ENCODE data around the gene CYBA.

CYBA gene

GRCh38 chr16:88662843-88663606, 12.2 kb upstream of the CYBA start, which contains the start of gene MVD:
MVD (minus strand) TSS chr16:88663091; CDS start chr16:88663080, 11 bp downstream.
- DNase-seq (ENCODE audit: low read depth in 2 of 2), result peak; percentile 88 to 95

- no peak for DNase-seq (ENCODE audit: low read depth in 2 of 2)
Observed at GRCh38 chr16:88662222-88662842, 11.5 kb upstream of the CYBA start.

- DNase-seq (ENCODE audit: low read depth in 2 of 2), result no peak
Observed at GRCh38 chr16:88661468-88661867, 10.6 kb upstream of the CYBA start.

- DNase-seq (ENCODE audit: low read depth in 2 of 2), result no peak
Observed at GRCh38 chr16:88659160-88659559, 8.3 kb upstream of the CYBA start.

DNA sequence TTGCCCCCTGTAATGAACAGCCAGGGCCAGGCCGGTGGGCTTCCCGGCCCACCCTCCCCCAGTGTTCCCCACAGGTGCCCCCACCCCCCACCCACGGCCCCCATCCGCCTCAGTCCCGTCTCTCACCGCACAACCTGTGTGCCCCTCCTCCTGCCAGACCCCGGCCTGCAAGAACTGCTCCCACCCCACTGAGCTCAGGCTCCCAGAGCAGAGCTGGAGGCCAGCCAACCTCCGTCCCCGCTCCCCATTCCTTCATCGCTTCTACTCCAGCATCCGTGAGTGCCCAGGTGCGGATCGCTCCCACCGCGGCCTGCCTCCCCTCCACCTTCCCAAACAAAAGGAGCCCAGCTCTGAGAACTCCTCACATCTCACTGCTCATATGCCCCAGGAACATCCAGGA, 7.9 kb upstream of the CYBA start:
- no peak for DNase-seq (ENCODE audit: low read depth in 2 of 2)

GRCh38 chr16:88657371-88657770, 6.5 kb upstream of the CYBA start:
- DNase-seq (ENCODE audit: low read depth in 2 of 2), result no peak

DNA sequence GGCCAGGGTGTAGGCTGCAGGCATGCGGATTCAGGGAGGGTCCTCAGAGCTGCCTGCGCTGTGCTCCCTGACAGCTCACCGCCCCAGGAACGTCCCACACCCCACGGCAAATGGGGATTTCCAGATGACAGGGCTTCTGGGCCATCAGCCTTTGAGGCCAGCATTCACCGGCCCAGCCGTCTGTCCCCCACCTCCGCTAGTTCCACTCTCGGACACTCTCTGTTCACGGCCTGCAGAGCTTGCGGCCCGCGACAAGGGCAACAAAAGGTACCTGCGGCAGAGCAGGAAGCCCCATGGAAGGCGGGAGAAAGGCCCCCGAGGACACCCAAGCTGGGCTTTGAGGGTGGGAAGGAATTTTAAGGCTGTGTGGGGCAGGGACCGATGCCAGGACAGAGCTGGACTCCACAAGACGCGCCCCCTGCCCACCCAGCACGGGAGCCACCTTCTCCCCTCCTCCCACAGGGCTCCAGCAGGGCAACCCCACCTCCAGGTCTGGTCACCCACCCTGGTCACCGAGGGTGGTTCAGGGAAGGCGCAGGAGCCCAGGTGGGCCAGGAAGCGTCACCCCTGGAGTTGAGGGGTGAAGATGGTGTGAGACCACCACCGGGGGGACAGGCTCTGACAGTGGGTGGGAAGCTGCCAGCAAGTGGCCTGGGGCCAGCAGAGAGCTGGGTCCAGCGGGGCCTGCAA, 5.6 kb upstream of the CYBA start:
- DNase-seq (ENCODE audit: low read depth in 2 of 2), result no peak

GRCh38 chr16:88655733-88656281, 5.0 kb upstream of the CYBA start:
- no peak for DNase-seq (ENCODE audit: low read depth in 2 of 2)

DNA sequence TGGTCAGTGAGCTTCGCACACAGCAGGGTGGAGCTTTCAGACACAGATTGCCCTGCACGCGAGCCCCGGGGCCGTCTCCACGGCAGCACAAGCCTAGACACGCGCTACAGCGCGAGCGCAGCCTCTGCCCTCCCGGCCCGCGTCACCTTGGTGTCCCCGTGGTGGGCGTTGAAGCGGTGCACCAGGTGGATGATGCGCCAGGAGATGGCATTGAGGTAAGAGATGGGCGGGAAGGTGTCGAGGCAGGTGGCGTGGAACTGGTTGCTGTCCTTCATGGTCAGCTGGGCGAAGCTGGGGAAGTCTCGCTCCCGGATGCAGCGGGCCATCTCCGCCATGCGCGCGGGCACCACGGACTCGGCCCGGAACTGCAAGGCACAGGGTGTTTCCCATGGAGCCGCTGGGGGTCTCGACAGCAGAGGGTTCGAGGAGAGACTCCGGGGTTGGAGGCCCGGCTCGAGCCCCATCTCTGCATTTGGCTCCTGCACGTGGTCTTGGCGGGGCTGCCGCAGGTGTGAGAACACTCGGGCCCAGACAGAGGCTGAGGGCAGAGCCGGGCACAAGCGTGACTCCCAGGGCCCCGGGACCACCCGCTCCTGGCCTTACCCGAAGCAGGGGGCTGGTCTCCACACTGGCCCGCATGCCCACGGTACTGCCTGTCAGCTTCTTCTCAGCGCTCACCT, 4.3 kb upstream of the CYBA start:
- no peak for DNase-seq (ENCODE audit: low read depth in 2 of 2)

GRCh38 chr16:88654363-88655052, 3.7 kb upstream of the CYBA start:
- no peak for DNase-seq (ENCODE audit: low read depth in 2 of 2)

DNA sequence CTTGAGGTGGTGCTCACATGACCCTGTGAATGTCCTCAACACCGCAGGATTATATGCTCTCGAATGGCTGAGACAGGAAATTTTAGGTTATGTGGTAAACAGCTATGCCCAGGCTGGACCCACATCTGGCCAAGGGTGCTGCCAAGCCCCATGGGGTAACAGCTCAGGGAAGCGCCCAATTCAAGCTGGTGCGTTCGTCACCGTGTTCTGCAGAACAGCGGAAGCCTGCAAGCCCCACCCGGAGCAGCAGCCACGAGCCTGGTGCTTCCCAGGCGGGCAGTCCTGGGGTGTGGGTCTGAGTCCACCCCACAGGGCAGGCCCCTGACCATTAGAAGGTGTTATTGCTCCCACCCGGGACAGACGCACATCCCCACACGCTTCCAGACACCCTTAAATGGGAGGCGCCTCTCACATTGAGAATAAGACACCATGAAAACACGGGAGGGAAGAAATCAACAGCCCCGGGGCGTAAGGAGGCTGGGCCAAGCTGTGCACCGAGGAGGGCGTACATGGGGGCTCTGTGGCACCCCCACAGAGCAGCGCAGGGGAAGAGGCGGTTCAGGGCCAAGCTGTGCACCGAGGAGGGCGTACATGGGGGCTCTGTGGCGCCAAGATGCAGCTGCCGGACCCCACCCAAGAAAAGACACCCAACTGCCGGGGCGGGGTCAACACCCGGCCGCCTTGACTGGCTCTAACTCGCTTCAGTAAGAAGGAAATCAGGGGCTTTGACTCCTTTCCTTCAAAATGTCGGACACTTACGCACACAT, 2.9 kb upstream of the CYBA start:
- DNase-seq (ENCODE audit: low read depth in 2 of 2), result no peak

DNA sequence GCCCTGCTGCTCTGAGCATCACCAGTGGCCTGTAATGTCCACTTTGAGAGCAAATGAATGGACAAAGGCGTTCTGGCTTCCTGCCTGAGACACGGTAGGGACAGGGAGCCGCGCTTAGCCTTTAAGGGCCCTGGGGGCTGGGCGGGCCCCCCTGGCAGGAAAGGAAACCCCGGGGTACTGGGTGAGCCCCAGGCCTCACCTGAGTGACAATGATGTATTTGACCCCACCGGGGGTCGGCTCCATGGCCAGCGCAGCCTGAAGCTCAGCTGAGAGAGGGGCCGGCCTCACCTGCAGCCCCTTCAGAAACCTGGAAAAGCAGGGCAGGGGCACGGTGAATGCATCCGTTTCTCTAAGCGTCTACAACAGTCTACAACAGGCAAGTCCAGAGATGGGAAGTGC, 2.2 kb upstream of the CYBA start:
- DNase-seq (ENCODE audit: low read depth in 2 of 2), result no peak

DNA sequence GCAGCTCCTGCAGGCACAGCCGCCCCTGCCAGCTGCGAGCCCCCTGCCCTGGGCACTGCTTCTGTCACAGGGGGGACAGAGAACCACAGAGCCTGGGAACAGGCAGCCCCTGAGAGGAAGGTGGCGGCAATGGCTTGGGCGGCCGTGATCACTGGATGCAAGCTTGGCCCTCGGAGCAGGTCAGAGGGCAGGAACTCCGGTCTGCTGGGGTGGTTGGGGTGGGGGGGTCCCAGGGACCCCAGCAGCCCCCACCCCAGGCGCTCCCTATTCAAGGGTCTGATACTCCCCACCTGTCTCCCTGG, 1.9 kb upstream of the CYBA start:
- DNase-seq (ENCODE audit: low read depth in 2 of 2), result no peak

DNA sequence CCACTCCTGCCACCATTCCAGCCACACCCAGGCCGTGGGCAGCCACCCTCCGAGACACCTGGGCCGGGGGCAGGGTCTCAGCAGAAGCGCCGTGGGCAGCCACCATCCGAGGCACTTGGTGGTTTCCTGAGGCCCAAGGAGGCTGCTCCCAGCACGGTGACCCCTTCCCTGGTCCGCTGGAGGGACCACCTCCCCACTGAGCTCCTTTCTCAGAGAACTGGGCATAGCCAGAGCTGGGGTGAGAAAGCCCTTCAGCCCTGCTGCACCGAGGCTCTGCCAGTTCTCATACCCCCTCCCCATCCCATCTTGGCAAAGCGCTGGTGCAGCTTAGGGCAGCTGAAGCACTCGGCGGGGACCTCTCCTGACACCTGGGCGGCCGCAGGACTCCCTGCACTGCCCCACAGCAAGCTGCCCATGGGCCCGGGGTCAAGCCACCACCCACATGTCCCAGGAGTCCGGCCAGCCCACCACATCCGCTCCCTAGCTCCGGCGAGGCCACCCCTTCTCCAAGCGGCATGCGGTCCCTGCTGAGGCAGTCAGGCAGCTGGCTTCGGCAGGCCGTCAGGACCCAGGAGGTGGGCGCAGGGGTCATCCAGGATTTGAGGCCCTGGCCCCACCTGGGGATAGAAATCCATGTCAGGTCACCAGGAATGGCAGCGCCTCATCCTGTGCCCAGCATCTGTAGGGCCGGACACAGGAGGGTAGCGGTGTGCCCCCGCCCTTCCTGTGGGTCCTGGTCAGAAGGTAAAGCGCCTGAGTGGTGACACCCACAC, 1.3 kb upstream of the CYBA start:
- DNase-seq (ENCODE audit: low read depth in 2 of 2), result no peak

GRCh38 chr16:88651276-88651988, 579 bp upstream of the CYBA start:
- DNase-seq (ENCODE audit: low read depth in 2 of 2), result peak; percentile 71 to 76

DNA sequence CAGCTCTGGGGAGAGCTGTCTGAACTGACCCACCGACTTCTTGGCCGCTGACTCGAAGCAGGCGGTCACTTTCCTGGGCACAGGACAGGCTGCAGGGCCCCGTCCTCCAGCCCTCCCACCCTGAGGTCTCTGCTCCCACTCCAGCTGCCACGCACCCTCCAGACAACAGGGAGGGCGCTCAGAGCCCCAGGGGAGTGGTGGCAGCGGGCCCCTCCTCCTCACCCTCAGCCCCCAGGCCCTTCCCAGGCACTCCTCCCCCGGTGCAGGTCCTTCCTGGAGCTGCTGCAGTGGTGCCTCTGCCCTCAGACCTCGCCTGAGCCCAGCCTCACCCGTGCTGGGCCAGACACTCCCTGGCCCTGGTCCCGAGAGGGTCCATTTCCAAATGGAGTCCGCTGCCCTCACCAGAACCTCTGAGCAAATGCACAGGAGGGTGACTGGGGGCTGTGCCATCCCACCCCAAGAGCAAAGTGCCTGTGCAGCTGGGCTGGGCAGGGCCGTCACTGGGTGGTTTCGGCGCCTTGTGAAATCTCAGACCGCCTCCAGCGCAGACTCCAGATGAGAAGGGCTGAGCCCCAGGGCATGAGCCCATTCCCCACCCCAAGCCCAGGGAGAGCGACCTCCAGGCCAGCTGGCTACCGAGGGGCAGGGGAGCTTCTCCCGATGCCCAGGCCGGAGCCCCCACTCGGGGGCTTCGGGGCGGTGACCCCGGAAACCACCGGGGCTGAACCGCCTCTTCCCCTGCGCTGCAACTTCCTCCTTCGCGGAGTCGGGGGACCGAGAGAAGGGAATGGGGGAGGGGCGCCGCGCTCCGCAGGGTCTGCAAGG, 717 bp downstream of the CYBA start:
- DNase-seq (ENCODE audit: low read depth in 2 of 2), result no peak

DNA sequence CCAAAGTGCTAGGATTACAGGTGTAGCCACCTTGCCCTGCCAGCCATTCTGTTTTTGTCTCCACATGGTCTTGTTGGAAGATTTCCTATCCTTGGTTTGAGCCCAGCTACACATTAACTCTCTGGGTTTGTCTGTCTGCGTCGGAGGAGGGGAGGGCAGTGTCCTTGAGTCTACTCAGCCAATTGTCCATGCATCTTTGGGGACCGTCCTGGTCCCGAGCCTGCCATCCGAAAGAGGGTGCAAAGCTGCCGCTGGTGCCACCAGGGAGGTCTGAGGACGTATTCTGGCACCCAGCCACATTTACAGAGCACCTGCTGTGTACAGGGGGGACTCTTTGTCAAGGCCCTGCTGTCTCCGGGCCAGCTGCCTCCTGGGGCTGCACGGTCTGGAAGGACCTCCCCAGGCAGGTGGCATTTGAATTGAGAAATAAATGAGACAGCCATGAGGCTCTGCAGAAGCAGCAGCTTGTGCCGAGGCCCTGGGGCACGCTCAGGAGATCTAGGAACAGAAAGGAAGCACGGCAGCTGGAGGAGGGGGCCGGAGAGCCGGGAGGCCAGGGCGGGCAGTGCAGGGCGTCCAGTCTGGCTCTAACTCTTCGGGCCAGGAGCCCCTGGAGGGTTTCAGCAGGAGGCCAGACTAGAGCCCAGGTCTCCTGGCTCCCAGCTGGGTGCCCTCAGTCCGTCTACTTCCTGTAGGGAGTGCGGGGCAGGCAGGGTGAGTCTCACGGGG, 1.5 kb downstream of the CYBA start:
- DNase-seq (ENCODE audit: low read depth in 2 of 2), result no peak
